ENCODE results near the gene COL3A1.

DNA sequence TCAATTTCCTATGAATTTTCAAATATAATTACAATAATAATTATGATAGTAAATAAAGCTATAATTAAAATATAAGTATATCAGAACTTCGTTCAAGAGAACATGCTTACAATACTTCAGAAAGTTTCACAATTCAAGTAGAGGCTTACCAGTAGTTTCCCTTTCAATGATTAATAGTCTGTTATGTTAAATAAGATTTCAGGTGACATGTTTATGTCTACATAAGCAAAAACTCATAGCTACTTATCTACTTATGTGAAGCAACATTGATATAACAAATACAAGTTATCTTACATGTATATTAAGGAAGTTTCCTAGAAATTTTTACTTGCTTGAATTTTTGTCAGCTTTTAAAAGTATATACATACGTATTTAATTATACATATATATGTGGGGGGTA lies 4.5 kb upstream of the COL3A1 start:
- TF ChIP-seq POLR2A (IDR thresholded peaks at IDR 0.05) (no peak), EP300 (IDR thresholded peaks at IDR 0.05) (no peak)
- TF ChIP-seq, protein P1, sequence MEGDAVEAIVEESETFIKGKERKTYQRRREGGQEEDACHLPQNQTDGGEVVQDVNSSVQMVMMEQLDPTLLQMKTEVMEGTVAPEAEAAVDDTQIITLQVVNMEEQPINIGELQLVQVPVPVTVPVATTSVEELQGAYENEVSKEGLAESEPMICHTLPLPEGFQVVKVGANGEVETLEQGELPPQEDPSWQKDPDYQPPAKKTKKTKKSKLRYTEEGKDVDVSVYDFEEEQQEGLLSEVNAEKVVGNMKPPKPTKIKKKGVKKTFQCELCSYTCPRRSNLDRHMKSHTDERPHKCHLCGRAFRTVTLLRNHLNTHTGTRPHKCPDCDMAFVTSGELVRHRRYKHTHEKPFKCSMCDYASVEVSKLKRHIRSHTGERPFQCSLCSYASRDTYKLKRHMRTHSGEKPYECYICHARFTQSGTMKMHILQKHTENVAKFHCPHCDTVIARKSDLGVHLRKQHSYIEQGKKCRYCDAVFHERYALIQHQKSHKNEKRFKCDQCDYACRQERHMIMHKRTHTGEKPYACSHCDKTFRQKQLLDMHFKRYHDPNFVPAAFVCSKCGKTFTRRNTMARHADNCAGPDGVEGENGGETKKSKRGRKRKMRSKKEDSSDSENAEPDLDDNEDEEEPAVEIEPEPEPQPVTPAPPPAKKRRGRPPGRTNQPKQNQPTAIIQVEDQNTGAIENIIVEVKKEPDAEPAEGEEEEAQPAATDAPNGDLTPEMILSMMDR (IDR thresholded peaks at IDR 0.05), result no peak

Data from ovary (tissue), 3 donors.